Prostate gland (tissue), 2 donors: ENCODE data around the gene TM7SF2. TPM values are rescaled to one million over a fixed set of nuclear protein-coding genes. Genes with fewer than 3 reads are reported as not detected.

Source experiments
- DNase-seq: peaks from one replicate; pipeline ENCODE4 v3.0.0-alpha.2; 2019; ENCODE audit warnings: low spot score
- H3K27ac ChIP-seq, 2 donors: fragments of 200-600 bp; sonication (generic); 2 replicates each; pipeline ENCODE4 v1.5.1; 2017 to 2019
- H3K27me3 ChIP-seq: fragments of 200-600 bp; sonication (generic); replicated peaks from 2 replicates; pipeline ENCODE4 v1.5.1; 2019; ENCODE audit not compliant: insufficient read depth
- H3K36me3 ChIP-seq, 2 donors: fragments of 200-600 bp; sonication (generic); 1 replicate in 1 of 2; 2 replicates in 1 of 2; pipeline versions ENCODE4 v1.5.1 to v1.8.1; 2017 to 2019
- H3K4me1 ChIP-seq: fragments of 200-600 bp; sonication (generic); replicated peaks from 2 replicates; pipeline ENCODE4 v1.5.1; 2019
- H3K4me3 ChIP-seq, 2 donors: fragments of 200-600 bp; sonication (generic); 2 replicates each; pipeline ENCODE4 v1.5.1; 2017 to 2019
- H3K9me3 ChIP-seq: fragments of 200-600 bp; sonication (generic); 2 replicates; pipeline ENCODE4 v1.5.1; 2017
- CTCF ChIP-seq, 4 experiments: fragments of 200-600 bp in 2 of 4; fragments of 450-650 bp in 2 of 4; sonication (generic) in 2 of 4; IDR thresholded peaks; 1 replicate in 3 of 4; 2 replicates in 1 of 4; pipeline ENCODE4 v1.5.1; 2016 to 2019; ENCODE audit warnings: antibody characterized with exemption in 4 of 4, mild to moderate bottlenecking in 2 of 4, moderate library complexity in 2 of 4
- POLR2A ChIP-seq: fragments of 450-650 bp; IDR thresholded peaks from one replicate; pipeline ENCODE4 v1.6.1; 2016; ENCODE audit warnings: antibody characterized with exemption, mild to moderate bottlenecking
- POLR2AphosphoS5 ChIP-seq: sonication (generic); formaldehyde crosslinking; IDR thresholded peaks from one replicate; pipeline ENCODE4 v1.6.1; 2017; ENCODE audit warnings: antibody characterized with exemption
- WGBS: methylation state at CpG from one replicate; pipeline ENCODE4 v1.1.5; 2018; 5-methylcytosine and 5-hydroxymethylcytosine counted together
- intact Hi-C: fragments of 100-400 bp; cut with DNase I; formaldehyde crosslinking; loops from one replicate; pipeline ENCODE4 v1.14.2; 2022
- microRNA-seq: library from miRNA; unstranded; fragments of <30 nt; microRNA quantifications from one replicate; pipeline ENCODE4, GENCODE V29; 2016
- small RNA-seq, 2 donors: library from RNA; depleted of rRNA; stranded (forward); fragments of <200 nt; gene quantifications; one replicate each; pipeline ENCODE3, GENCODE V24; 2016
- total RNA-seq, 2 donors: library from RNA; depleted of rRNA; stranded (reverse); fragments of >200 nt; gene quantifications; one replicate each; pipeline ENCODE4 v1.1.0, GENCODE V29; 2016

The TM7SF2 gene
- total RNA-seq, 2 donors from 2014 or later, result 73.9 to 185 TPM

DNA sequence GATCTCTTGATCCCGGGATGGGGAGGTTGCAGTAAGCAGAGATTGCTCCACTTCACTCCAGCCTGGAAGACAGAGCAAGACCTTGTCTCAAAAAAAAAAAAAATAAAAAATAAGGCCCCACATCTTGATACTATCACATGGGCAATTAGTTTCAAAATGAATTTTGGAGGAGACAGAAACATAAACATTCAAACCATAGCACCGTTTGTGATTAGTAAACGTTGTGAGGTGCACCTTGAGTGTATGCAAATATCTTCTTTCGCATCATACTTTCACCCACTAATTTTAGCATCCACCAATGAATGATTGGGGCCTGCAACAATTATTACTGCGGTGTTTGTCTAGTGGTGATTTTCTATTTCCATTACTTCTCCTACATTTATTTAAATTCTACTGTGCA is 47.3 kb downstream of the TM7SF2 start:
- H3K36me3 ChIP-seq, result no peaks in the 10 kb centered on the region
- H3K4me3 ChIP-seq, result no peak overlapping the region
- 74% methylated on average over 5 of the region's 5 CpGs for WGBS
- no peaks in the 10 kb centered on the region for H3K9me3 ChIP-seq
- no peak for DNase-seq
- no peaks in the 10 kb centered on the region for H3K27me3 ChIP-seq
- TF ChIP-seq CTCF (IDR thresholded peaks at IDR 0.05) (no peak), POLR2A (no peak), POLR2AphosphoS5 (no peak)
- H3K4me1 ChIP-seq, result no peaks in the 10 kb centered on the region
- H3K27ac ChIP-seq, result no peak overlapping the region
- intact Hi-C loops, result no loop called here

- Histone ChIP-seq H3K27ac (no peak overlapping the region), H3K4me1 (no peaks in the 10 kb centered on the region), H3K36me3 (no peaks in the 10 kb centered on the region), H3K4me3 (no peak overlapping the region), H3K9me3 (no peaks in the 10 kb centered on the region), H3K27me3 (no peaks in the 10 kb centered on the region)
- WGBS, result 83% methylated on average over 3 of the region's 3 CpGs
- DNase-seq, result no peak
- TF ChIP-seq POLR2A, result no peak
- no peak for TF ChIP-seq POLR2AphosphoS5
- no peak for TF ChIP-seq CTCF (IDR thresholded peaks at IDR 0.05)
- intact Hi-C loops, result no loop called here
Measured at GRCh38 chr11:65160643-65161042, 49.0 kb downstream of the TM7SF2 start.

DNA sequence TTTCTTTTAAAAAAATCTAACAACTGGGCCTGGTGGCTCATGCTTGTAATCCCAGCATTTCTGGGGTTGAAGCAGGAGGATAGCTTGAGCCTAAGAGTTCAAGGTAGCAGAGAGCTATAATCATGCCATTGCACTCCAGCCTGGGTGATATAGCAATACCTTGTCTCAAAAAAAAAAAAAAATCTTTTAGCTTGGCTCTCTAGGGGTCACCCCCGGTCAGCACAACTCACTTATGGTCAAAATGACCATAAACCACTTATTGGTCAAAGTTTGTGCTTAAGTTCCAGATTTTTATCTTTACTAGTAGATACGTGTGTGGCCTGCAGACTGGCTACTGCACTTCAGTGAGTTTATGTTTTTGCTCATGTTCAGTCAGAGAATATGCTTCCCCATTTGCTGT is 52.0 kb downstream of the TM7SF2 start:
- intact Hi-C loops, result no loop called here
- H3K27ac ChIP-seq, result no peak overlapping the region
- no peaks in the 10 kb centered on the region for H3K9me3 ChIP-seq
- DNase-seq, result no peak
- no peak overlapping the region for H3K4me3 ChIP-seq
- H3K27me3 ChIP-seq, result no peaks in the 10 kb centered on the region
- no peaks in the 10 kb centered on the region for H3K36me3 ChIP-seq
- H3K4me1 ChIP-seq, result no peaks in the 10 kb centered on the region
- TF ChIP-seq POLR2A, result no peak
- no peak for TF ChIP-seq POLR2AphosphoS5
- no peak for TF ChIP-seq CTCF (IDR thresholded peaks at IDR 0.05)
- 51% methylated on average over 2 of the region's 2 CpGs for WGBS

Small RNA genes lying within 50 kb of the gene (microRNA-seq; reads per million reads assigned to microRNA genes)
- gene MIR6751, result 0.67 reads per million

Small RNA genes lying within 50 kb of the gene (small RNA-seq; reads per million reads assigned to genes)
- gene HIGD1AP10 (0 reads per million in 2 donors), gene PDCL2P2 (0 reads per million in 2 donors), gene RNU2-23P (0 reads per million in 2 donors)

Other genes with a start within 250 kb of the TM7SF2 start
- gene EHD1, start 233.3 kb upstream of the TM7SF2 start, total RNA-seq, result 100 to 1,000 TPM in 1 of 2 donors, 10 to 100 TPM in 1; 38.8 to 104 TPM
- 10 to 100 TPM; 38.4 to 66.1 TPM for gene ATG2A, start 194.7 kb upstream of the TM7SF2 start, total RNA-seq
- gene PPP2R5B, start 187.2 kb upstream of the TM7SF2 start, total RNA-seq, result 10 to 100 TPM; 14.1 to 32.6 TPM
- not detected for gene GPHA2, start 176.0 kb upstream of the TM7SF2 start, total RNA-seq
- 1 to 10 TPM in 1 of 2 donors, not detected in 1; 7.4 TPM for gene MAJIN, start 139.8 kb upstream of the TM7SF2 start, total RNA-seq
- 1 to 10 TPM; 1.5 TPM for gene BATF2, start 114.9 kb upstream of the TM7SF2 start, total RNA-seq
- gene ARL2, start 97.7 kb upstream of the TM7SF2 start, total RNA-seq, result 100 to 1,000 TPM in 1 of 2 donors, 10 to 100 TPM in 1; 86.5 to 135 TPM
- gene SNX15, start 84.4 kb upstream of the TM7SF2 start, total RNA-seq, result 10 to 100 TPM; 23.4 to 25.2 TPM
- 10 to 100 TPM; 25.0 to 29.4 TPM for gene SAC3D1, start 70.7 kb upstream of the TM7SF2 start, total RNA-seq
- 10 to 100 TPM in 1 of 2 donors, 1 to 10 TPM in 1; 8.5 to 15.6 TPM for gene NAALADL1, start 53.3 kb upstream of the TM7SF2 start, total RNA-seq
- gene CDCA5, start 27.8 kb upstream of the TM7SF2 start, total RNA-seq, result 10 to 100 TPM in 1 of 2 donors, 1 to 10 TPM in 1; 2.3 to 17.8 TPM
- 10 to 100 TPM; 61.6 to 62.6 TPM for gene ZFPL1, start 27.6 kb upstream of the TM7SF2 start, total RNA-seq
- 100 to 1,000 TPM; 323 to 542 TPM for gene VPS51, start 15.7 kb upstream of the TM7SF2 start, total RNA-seq
- gene ZNHIT2, start 5.8 kb downstream of the TM7SF2 start, total RNA-seq, result 10 to 100 TPM; 32.7 to 37.8 TPM
- gene FAU, start 10.3 kb downstream of the TM7SF2 start, total RNA-seq, result 100 to 1,000 TPM; 654 to 691 TPM
- 100 to 1,000 TPM in 1 of 2 donors, 10 to 100 TPM in 1; 99.9 to 113 TPM for gene MRPL49, start 10.4 kb downstream of the TM7SF2 start, total RNA-seq
- gene SYVN1, start 22.6 kb downstream of the TM7SF2 start, total RNA-seq, result 100 to 1,000 TPM in 1 of 2 donors, 10 to 100 TPM in 1; 89.7 to 108 TPM
- not detected for gene SPDYC, start 58.4 kb downstream of the TM7SF2 start, total RNA-seq
- 100 to 1,000 TPM; 215 to 374 TPM for gene CAPN1, start 70.1 kb downstream of the TM7SF2 start, total RNA-seq
- gene POLA2, start 150.1 kb downstream of the TM7SF2 start, total RNA-seq, result 10 to 100 TPM; 21.6 to 25.9 TPM
- 1 to 10 TPM; 7.7 to 8.7 TPM for gene CDC42EP2, start 203.0 kb downstream of the TM7SF2 start, total RNA-seq
- gene DPF2, start 222.0 kb downstream of the TM7SF2 start, total RNA-seq, result 10 to 100 TPM; 39.3 to 74.1 TPM
- gene TIGD3, start 242.9 kb downstream of the TM7SF2 start, total RNA-seq, result 1 to 10 TPM in 1 of 2 donors, under 1 TPM in 1; 0.27 to 4.7 TPM